ENCODE measurements around the gene SHQ1.

Gene SHQ1

GRCh38 chr3:72847751-72848702 is at the start of gene SHQ1:
Gene SHQ1 (minus strand): TSS chr3:72848445. CDS start chr3:72848340, 105 bp downstream.
- DNase-seq (ENCODE audit: low read depth) = peak; percentile 92
- TF ChIP-seq, protein P1, sequence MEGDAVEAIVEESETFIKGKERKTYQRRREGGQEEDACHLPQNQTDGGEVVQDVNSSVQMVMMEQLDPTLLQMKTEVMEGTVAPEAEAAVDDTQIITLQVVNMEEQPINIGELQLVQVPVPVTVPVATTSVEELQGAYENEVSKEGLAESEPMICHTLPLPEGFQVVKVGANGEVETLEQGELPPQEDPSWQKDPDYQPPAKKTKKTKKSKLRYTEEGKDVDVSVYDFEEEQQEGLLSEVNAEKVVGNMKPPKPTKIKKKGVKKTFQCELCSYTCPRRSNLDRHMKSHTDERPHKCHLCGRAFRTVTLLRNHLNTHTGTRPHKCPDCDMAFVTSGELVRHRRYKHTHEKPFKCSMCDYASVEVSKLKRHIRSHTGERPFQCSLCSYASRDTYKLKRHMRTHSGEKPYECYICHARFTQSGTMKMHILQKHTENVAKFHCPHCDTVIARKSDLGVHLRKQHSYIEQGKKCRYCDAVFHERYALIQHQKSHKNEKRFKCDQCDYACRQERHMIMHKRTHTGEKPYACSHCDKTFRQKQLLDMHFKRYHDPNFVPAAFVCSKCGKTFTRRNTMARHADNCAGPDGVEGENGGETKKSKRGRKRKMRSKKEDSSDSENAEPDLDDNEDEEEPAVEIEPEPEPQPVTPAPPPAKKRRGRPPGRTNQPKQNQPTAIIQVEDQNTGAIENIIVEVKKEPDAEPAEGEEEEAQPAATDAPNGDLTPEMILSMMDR (conservative IDR thresholded peaks at IDR 0.05; ENCODE audit: control insufficient read depth, insufficient read depth, low read depth, low read length) = no peak
- H3K4me3 ChIP-seq (ENCODE audit: control insufficient read depth, low read depth, low read length) = peak within 1 kb of the TSS; percentile 98

DNA sequence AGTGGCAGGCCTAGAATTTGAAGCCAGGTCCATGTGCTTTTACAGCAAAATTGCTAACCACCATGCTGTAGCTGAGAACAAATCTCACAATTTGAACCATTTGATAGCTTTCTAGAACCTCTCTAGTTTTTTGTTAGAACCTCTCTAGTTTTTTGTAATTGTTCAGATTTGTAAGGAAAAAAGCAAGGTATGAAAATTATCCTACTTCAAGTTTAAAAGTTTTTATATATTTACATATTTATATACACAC is 49.4 kb upstream of the SHQ1 start:
- no peak for DNase-seq (ENCODE audit: low read depth)
- TF ChIP-seq, protein P1 (conservative IDR thresholded peaks at IDR 0.05; ENCODE audit: control insufficient read depth, insufficient read depth, low read depth, low read length) = no peak
- no peak overlapping the region for H3K4me3 ChIP-seq (ENCODE audit: control insufficient read depth, low read depth, low read length)

GRCh38 chr3:72896996-72897757 is 48.9 kb upstream of the SHQ1 start:
- TF ChIP-seq, protein P1 (conservative IDR thresholded peaks at IDR 0.05; ENCODE audit: control insufficient read depth, insufficient read depth, low read depth, low read length) = no peak
- H3K4me3 ChIP-seq (ENCODE audit: control insufficient read depth, low read depth, low read length) = no peak overlapping the region
- peak; percentile 68 for DNase-seq (ENCODE audit: low read depth)

- H3K4me3 ChIP-seq (ENCODE audit: control insufficient read depth, low read depth, low read length) = no peak overlapping the region
- no peak for DNase-seq (ENCODE audit: low read depth)
- TF ChIP-seq, protein P1 (conservative IDR thresholded peaks at IDR 0.05; ENCODE audit: control insufficient read depth, insufficient read depth, low read depth, low read length) = no peak
Measured at GRCh38 chr3:72894976-72895552, 46.8 kb upstream of the SHQ1 start.

DNA sequence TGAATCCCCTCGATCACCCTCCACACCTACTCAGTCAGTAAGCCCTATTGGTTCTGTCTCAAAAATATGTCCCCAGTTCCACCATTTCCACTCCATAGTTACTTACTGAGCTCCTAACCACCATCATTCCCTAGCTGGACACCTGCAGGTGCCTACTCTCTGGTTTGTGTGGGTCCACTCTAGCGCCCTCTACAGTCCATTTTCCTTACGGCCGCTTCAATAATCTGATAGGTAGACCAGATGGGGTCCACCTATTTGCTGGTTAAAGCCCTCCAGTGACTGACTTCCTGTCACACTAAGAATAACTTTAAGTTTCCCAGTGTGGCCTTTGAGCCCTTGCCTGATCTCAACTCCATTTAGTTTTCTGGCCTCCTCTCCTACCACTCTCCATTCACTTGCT is 44.6 kb upstream of the SHQ1 start:
- peak; percentile 11 for DNase-seq (ENCODE audit: low read depth)
- TF ChIP-seq, protein P1 (conservative IDR thresholded peaks at IDR 0.05; ENCODE audit: control insufficient read depth, insufficient read depth, low read depth, low read length) = peak; percentile 34
- H3K4me3 ChIP-seq (ENCODE audit: control insufficient read depth, low read depth, low read length) = no peak overlapping the region

DNA sequence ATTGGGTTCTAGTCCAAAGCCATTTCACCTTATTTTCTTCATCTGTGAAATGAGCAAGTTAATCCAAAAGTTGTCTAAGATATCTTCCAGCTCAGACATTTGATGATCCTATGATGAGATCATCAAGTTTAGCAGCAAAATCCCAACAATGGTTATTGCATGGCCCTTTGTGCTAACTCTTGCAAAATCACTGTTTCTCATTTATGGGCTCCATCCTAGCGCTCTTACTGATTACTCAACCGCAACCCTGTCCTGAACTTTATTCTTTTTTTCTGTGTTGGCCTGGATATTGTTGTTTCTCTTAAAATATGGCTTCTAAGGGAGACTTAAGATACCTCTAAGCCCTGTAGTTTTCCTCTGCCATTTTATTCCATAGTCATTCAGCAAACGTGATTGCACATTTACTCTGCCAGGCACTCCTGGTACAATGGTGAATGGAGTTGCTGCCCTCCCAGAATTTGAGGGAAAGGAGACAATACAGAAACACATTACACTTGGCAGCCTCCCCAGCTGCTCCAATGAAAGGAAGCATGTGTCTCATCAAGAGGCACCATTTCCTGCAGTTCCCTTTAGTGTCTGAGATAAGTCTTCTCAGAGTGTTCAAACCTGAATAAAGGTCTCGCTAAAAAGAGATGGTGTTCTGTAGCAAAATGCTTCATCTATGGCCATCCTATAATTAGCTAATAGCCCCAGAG is 44.0 kb upstream of the SHQ1 start:
- peak; percentile 98 for DNase-seq (ENCODE audit: low read depth)
- TF ChIP-seq, protein P1 (conservative IDR thresholded peaks at IDR 0.05; ENCODE audit: control insufficient read depth, insufficient read depth, low read depth, low read length) = no peak
- no peak overlapping the region for H3K4me3 ChIP-seq (ENCODE audit: control insufficient read depth, low read depth, low read length)
